ENCODE results near the gene XXYLT1.
A peak's percentile ranks its signal among the peaks of the same experiment; 100 is the strongest.

The XXYLT1 gene

GRCh38 chr3:195164573-195165264 is 106.2 kb downstream of the XXYLT1 start:
- DNase-seq: no peak

- DNase-seq: no peak
These were observed 107.0 kb downstream of the XXYLT1 start for GRCh38 chr3:195163719-195164572.

GRCh38 chr3:195162816-195163215 is 108.1 kb downstream of the XXYLT1 start:
- DNase-seq: no peak

- DNase-seq: peak; percentile 62
These were observed 108.8 kb downstream of the XXYLT1 start for GRCh38 chr3:195162033-195162669.

GRCh38 chr3:195160908-195161434 is 110.0 kb downstream of the XXYLT1 start:
- DNase-seq: no peak

GRCh38 chr3:195160257-195160898 is 110.6 kb downstream of the XXYLT1 start:
- no peak for DNase-seq

- no peak for DNase-seq
These were observed 111.2 kb downstream of the XXYLT1 start for GRCh38 chr3:195159814-195160165.

GRCh38 chr3:195159117-195159813 is 111.7 kb downstream of the XXYLT1 start:
- DNase-seq: no peak

- DNase-seq: no peak
These were observed 114.6 kb downstream of the XXYLT1 start for GRCh38 chr3:195156286-195156890.

GRCh38 chr3:195155570-195156241 is 115.3 kb downstream of the XXYLT1 start:
- no peak for DNase-seq

GRCh38 chr3:195154793-195155535 is 116.0 kb downstream of the XXYLT1 start:
- peak; percentile 74 for DNase-seq

- DNase-seq: peak; percentile 74
These were observed 116.7 kb downstream of the XXYLT1 start for GRCh38 chr3:195154111-195154791.

- no peak for DNase-seq
These were observed 117.3 kb downstream of the XXYLT1 start for GRCh38 chr3:195153653-195154052.

- DNase-seq: no peak
These were observed 117.8 kb downstream of the XXYLT1 start for GRCh38 chr3:195153130-195153529.

- DNase-seq: no peak
These were observed 119.0 kb downstream of the XXYLT1 start for GRCh38 chr3:195151866-195152541.

GRCh38 chr3:195151402-195151801 is 119.6 kb downstream of the XXYLT1 start:
- no peak for DNase-seq

GRCh38 chr3:195150181-195151118 is 120.5 kb downstream of the XXYLT1 start:
- peak; percentile 78 for DNase-seq

All from KG1 (cell line).